Neural cell (in vitro differentiated cells): Measurements from ENCODE around the gene PLCH1. TPM values are rescaled to one million over a fixed set of nuclear protein-coding genes. Genes with fewer than 3 reads are reported as not detected.

ENCODE experiments used
- H2AFZ ChIP-seq: fragments of 200-600, 300-800 bp; sonication (generic), shearing (Covaris generic); 2 replicates; pipeline ENCODE4 v1.6.0; 2014; ENCODE audit warnings: low read depth, mild to moderate bottlenecking, antibody characterized with exemption, low read length, moderate library complexity
- H3F3A ChIP-seq: fragments of 200-600 bp; shearing (Covaris generic); 2 replicates; pipeline ENCODE4 v1.6.1; 2016; ENCODE audit warnings: mild to moderate bottlenecking, moderate library complexity, mixed read lengths, antibody characterized with exemption, low read length; ENCODE audit not compliant: insufficient read depth, poor library complexity, severe bottlenecking
- H3K27ac ChIP-seq: fragments of 200-600, 300-800 bp; sonication (generic), shearing (Covaris generic); 2 replicates; pipeline ENCODE4 v1.5.1; 2014; ENCODE audit warnings: mild to moderate bottlenecking, low read length, moderate library complexity
- H3K27me3 ChIP-seq: fragments of 300-800, 200-600 bp; sonication (generic), shearing (Covaris generic); 2 replicates; pipeline ENCODE4 v1.6.0; 2014; ENCODE audit warnings: mild to moderate bottlenecking, low read depth, low read length, moderate library complexity; ENCODE audit not compliant: insufficient read depth
- H3K36me3 ChIP-seq: fragments of 300-800, 200-600 bp; sonication (generic), shearing (Covaris generic); 2 replicates; pipeline ENCODE4 v1.5.1; 2014; ENCODE audit warnings: mild to moderate bottlenecking, antibody characterized with exemption, low read length, moderate library complexity; ENCODE audit not compliant: insufficient read depth
- H3K4me2 ChIP-seq: fragments of 300-800, 200-600 bp; sonication (generic), shearing (Covaris generic); 2 replicates; pipeline ENCODE4 v1.6.0; 2014; ENCODE audit warnings: mild to moderate bottlenecking, low read length
- H3K4me3 ChIP-seq: fragments of 300-800, 200-600 bp; sonication (generic), shearing (Covaris generic); 2 replicates; pipeline ENCODE4 v1.5.1; 2014; ENCODE audit warnings: mild to moderate bottlenecking, low read length, moderate library complexity
- H3K79me2 ChIP-seq: fragments of 200-600 bp; shearing (Covaris generic); replicated peaks from 2 replicates; pipeline ENCODE4 v1.6.0; 2014; ENCODE audit warnings: mild to moderate bottlenecking, low read length, moderate library complexity; ENCODE audit not compliant: insufficient read depth
- H3K9ac ChIP-seq: fragments of 300-800, 200-600 bp; sonication (generic), shearing (Covaris generic); 2 replicates; pipeline ENCODE4 v1.6.1; 2016; ENCODE audit warnings: mild to moderate bottlenecking, low read length, mixed read lengths
- H3K9me2 ChIP-seq: fragments of 200-600 bp; shearing (Covaris generic); 2 replicates; pipeline ENCODE4 v1.6.1; 2016; ENCODE audit warnings: mild to moderate bottlenecking, low read length, mixed read lengths; ENCODE audit not compliant: insufficient read depth
- H3K9me3 ChIP-seq: fragments of 200-600, 300-800 bp; sonication (generic), shearing (Covaris generic); 2 replicates; pipeline ENCODE4 v1.6.1; 2016; ENCODE audit warnings: mild to moderate bottlenecking, mixed run types, low read length, moderate library complexity, mixed read lengths
- H4K20me1 ChIP-seq: fragments of 200-600 bp; shearing (Covaris generic); 2 replicates; pipeline ENCODE4 v1.6.1; 2016; ENCODE audit warnings: mild to moderate bottlenecking, mixed run types; ENCODE audit not compliant: insufficient read depth
- EP300 ChIP-seq: fragments of 450-650 bp; conservative IDR thresholded peaks from 2 replicates; pipeline ENCODE4 v1.6.1; 2014; ENCODE audit warnings: antibody characterized with exemption, mild to moderate bottlenecking, moderate library complexity; ENCODE audit not compliant: poor library complexity, severe bottlenecking
- EZH2 ChIP-seq: fragments of 200-600, 300-800 bp; shearing (Covaris generic), sonication (generic); IDR thresholded peaks from 2 replicates; pipeline ENCODE4 v1.6.1; 2014; ENCODE audit warnings: antibody characterized with exemption, low read length, borderline replicate concordance, mild to moderate bottlenecking; ENCODE audit not compliant: insufficient read depth, poor library complexity, severe bottlenecking
- MXI1 ChIP-seq: fragments of 450-650 bp; conservative IDR thresholded peaks from 2 replicates; pipeline ENCODE4 v1.6.1; 2014; ENCODE audit warnings: antibody characterized with exemption, mild to moderate bottlenecking; ENCODE audit not compliant: poor library complexity, severe bottlenecking
- POLR2AphosphoS5 ChIP-seq: IDR thresholded peaks from 2 replicates; pipeline ENCODE4 v1.6.1; 2012
- RAD21 ChIP-seq: fragments of 450-650 bp; conservative IDR thresholded peaks from 2 replicates; pipeline ENCODE4 v1.6.1; 2014; ENCODE audit warnings: antibody characterized with exemption, mild to moderate bottlenecking, moderate library complexity
- REST ChIP-seq: IDR thresholded peaks from 2 replicates; pipeline ENCODE4 v1.6.1; 2012; ENCODE audit warnings: borderline replicate concordance
- SMC3 ChIP-seq: fragments of 450-650 bp; conservative IDR thresholded peaks from 2 replicates; pipeline ENCODE4 v1.6.1; 2014; ENCODE audit warnings: antibody characterized with exemption, mild to moderate bottlenecking, moderate library complexity; ENCODE audit not compliant: poor library complexity
- TAF1 ChIP-seq: IDR thresholded peaks from 2 replicates; pipeline ENCODE4 v1.6.1; 2012; ENCODE audit warnings: low read depth
- polyA plus RNA-seq: library from polyadenylated mRNA; depleted of rRNA; stranded (reverse); fragments of >200 nt; gene quantifications from 2 replicates; pipeline ENCODE4 v1.2.3, GENCODE V29; 2014
- TF ChIP-seq, protein P1 (sequence below): fragments of 450-650 bp; IDR thresholded peaks from 2 replicates; pipeline ENCODE4 v1.5.1; 2014; ENCODE audit warnings: antibody characterized with exemption, mild to moderate bottlenecking, moderate library complexity; ENCODE audit not compliant: poor library complexity, severe bottlenecking

PLCH1 gene
- polyA plus RNA-seq, 1 donor from 2014 or later, result 13.5 TPM

- Histone ChIP-seq H3K27ac (no peak overlapping the region), H3K4me3 (no peak overlapping the region), H3K79me2 (no peaks in the 10 kb centered on the region)
Observed at GRCh38 chr3:155360281-155360680, 384.6 kb downstream of the PLCH1 start.

DNA sequence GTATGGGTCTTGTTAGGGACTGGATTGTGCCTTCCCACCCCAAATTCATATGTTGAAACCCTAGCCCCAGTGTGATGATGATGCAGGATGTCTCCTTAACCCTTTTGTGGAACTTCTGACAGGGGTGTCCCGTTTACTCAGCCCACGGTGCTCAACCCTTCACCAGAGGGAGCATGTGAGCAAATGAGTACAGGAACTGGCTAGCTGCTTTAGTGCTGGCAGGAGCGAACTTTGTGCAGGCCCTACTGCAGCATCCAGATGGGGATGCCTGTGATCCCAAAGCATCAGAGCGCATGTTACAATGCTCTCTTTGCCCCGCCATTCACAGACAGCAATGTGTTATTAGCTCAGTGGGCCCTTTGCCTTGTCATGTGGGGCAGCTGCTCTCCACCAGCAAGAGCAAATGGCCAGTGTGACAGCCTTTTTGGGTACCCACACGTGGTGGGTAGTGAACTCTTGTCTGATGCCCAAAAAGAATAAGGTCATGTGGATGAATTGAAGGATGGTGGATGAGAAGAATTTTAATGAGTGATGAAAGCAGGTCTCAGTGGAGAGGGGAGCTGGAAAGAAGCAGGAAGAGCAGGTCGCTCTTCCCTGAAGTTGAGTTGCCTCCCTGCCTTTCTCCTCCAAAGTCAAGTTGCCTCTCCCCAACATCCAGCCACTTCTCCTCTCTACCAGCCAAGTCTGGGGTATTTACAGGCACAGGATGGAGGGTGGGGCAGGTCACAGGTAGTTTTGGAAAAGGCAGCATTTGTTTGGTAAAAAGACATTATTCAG, 388.1 kb downstream of the PLCH1 start:
- H3K27me3 ChIP-seq, result no peaks in the 10 kb centered on the region
- no peak overlapping the region for H3K9ac ChIP-seq
- no peak overlapping the region for H3K27ac ChIP-seq
- H3K4me3 ChIP-seq, result no peak overlapping the region
- H3K9me2 ChIP-seq, result no peaks in the 10 kb centered on the region
- TF ChIP-seq EZH2 (no peak), TAF1 (no peak), SMC3 (peak; percentile 41), REST (no peak), MXI1 (no peak), RAD21 (no peak), EP300 (no peak), POLR2AphosphoS5 (no peak)
- TF ChIP-seq, protein P1, sequence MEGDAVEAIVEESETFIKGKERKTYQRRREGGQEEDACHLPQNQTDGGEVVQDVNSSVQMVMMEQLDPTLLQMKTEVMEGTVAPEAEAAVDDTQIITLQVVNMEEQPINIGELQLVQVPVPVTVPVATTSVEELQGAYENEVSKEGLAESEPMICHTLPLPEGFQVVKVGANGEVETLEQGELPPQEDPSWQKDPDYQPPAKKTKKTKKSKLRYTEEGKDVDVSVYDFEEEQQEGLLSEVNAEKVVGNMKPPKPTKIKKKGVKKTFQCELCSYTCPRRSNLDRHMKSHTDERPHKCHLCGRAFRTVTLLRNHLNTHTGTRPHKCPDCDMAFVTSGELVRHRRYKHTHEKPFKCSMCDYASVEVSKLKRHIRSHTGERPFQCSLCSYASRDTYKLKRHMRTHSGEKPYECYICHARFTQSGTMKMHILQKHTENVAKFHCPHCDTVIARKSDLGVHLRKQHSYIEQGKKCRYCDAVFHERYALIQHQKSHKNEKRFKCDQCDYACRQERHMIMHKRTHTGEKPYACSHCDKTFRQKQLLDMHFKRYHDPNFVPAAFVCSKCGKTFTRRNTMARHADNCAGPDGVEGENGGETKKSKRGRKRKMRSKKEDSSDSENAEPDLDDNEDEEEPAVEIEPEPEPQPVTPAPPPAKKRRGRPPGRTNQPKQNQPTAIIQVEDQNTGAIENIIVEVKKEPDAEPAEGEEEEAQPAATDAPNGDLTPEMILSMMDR, result peak; percentile 18
- no peaks in the 10 kb centered on the region for H3F3A ChIP-seq
- H3K4me2 ChIP-seq, result no peak overlapping the region
- no peak overlapping the region for H2AFZ ChIP-seq
- no peaks in the 10 kb centered on the region for H3K36me3 ChIP-seq
- no peaks in the 10 kb centered on the region for H3K9me3 ChIP-seq
- H4K20me1 ChIP-seq, result no peaks in the 10 kb centered on the region
- H3K79me2 ChIP-seq, result no peaks in the 10 kb centered on the region

More at GRCh38 chr3:155360281-155360680, 384.6 kb downstream of the PLCH1 start:
- Histone ChIP-seq H3F3A (no peaks in the 10 kb centered on the region), H3K4me2 (no peak overlapping the region), H4K20me1 (no peaks in the 10 kb centered on the region), H3K27me3 (no peaks in the 10 kb centered on the region), H3K9ac (no peak overlapping the region), H3K36me3 (no peaks in the 10 kb centered on the region), H3K9me3 (no peaks in the 10 kb centered on the region), H3K9me2 (no peaks in the 10 kb centered on the region), H2AFZ (no peak overlapping the region)
- TF ChIP-seq MXI1, result no peak
- no peak for TF ChIP-seq EP300
- TF ChIP-seq RAD21, result no peak
- TF ChIP-seq POLR2AphosphoS5, result no peak
- TF ChIP-seq REST, result no peak
- no peak for TF ChIP-seq SMC3
- TF ChIP-seq EZH2, result no peak
- no peak for TF ChIP-seq TAF1
